ENCODE measurements around the gene PATZ1.

PATZ1 gene

DNA sequence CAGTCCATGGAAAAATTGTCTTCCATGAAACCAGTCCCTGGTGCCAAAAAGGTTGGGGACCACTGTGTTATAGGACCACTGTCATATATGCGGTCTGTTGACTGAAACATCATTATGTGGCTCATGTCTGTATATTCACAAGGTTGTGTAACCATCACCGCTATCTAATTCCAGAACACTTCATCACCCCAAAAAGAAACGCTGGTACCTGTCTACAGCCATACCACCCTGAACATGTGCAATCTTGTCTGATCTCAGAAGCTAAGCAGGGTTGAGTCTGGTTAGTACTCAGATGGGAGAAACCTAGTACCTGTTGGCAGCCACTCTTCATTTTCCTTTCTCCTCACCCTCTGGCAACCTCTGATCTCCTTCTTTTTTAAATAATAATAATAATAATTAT lies 41.0 kb downstream of the PATZ1 start:
- TF ChIP-seq GABPA (IDR thresholded peaks at IDR 0.05; ENCODE audit: low read depth) (no peak), SPI1 (IDR thresholded peaks at IDR 0.05; ENCODE audit: borderline replicate concordance, low read depth) (no peak), REST (IDR thresholded peaks at IDR 0.05; ENCODE audit: insufficient replicate concordance, low read depth) (no peak), POLR2AphosphoS5 (IDR thresholded peaks at IDR 0.05; ENCODE audit: low read depth) (no peak)
- TF ChIP-seq, protein P1, sequence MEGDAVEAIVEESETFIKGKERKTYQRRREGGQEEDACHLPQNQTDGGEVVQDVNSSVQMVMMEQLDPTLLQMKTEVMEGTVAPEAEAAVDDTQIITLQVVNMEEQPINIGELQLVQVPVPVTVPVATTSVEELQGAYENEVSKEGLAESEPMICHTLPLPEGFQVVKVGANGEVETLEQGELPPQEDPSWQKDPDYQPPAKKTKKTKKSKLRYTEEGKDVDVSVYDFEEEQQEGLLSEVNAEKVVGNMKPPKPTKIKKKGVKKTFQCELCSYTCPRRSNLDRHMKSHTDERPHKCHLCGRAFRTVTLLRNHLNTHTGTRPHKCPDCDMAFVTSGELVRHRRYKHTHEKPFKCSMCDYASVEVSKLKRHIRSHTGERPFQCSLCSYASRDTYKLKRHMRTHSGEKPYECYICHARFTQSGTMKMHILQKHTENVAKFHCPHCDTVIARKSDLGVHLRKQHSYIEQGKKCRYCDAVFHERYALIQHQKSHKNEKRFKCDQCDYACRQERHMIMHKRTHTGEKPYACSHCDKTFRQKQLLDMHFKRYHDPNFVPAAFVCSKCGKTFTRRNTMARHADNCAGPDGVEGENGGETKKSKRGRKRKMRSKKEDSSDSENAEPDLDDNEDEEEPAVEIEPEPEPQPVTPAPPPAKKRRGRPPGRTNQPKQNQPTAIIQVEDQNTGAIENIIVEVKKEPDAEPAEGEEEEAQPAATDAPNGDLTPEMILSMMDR (IDR thresholded peaks at IDR 0.05; ENCODE audit: insufficient read depth, low read length), result no peak
- no peaks in the 10 kb centered on the region for H3K27me3 ChIP-seq (ENCODE audit: insufficient read depth, poor library complexity, severe bottlenecking)
- H3K27ac ChIP-seq (replicated peaks), result no peak overlapping the region
- no peak for DNase-seq (ENCODE audit: low read depth in 1 of 2, low spot score in 1 of 2)
- no peak overlapping the region for H3K4me3 ChIP-seq (replicated peaks; ENCODE audit: insufficient read depth, low read length)

DNA sequence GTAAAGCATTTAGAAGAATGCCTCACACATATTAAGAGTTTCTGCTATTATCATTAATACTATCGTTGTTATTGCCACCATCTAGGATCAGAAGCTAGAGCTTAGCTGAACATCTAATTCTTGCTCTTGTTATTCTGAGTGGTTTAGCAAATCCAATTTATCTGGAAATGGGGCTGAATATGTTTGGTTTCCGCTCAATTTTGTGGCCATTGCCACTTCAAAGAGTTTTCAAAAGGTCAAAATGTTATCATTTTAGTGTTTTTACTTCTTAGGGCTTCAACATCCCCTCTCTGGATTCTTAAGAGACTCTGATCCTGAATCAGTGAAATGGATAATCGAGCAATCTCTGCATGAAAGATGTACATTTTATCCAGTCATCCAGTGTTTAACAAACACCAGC lies 43.6 kb downstream of the PATZ1 start:
- Histone ChIP-seq H3K27me3 (ENCODE audit: insufficient read depth, poor library complexity, severe bottlenecking) (no peaks in the 10 kb centered on the region), H3K4me3 (replicated peaks; ENCODE audit: insufficient read depth, low read length) (no peak overlapping the region), H3K27ac (replicated peaks) (no peak overlapping the region)
- TF ChIP-seq GABPA (IDR thresholded peaks at IDR 0.05; ENCODE audit: low read depth), result no peak
- TF ChIP-seq REST (IDR thresholded peaks at IDR 0.05; ENCODE audit: insufficient replicate concordance, low read depth), result no peak
- no peak for TF ChIP-seq POLR2AphosphoS5 (IDR thresholded peaks at IDR 0.05; ENCODE audit: low read depth)
- TF ChIP-seq SPI1 (IDR thresholded peaks at IDR 0.05; ENCODE audit: borderline replicate concordance, low read depth), result no peak
- DNase-seq (ENCODE audit: low read depth in 1 of 2, low spot score in 1 of 2), result no peak

DNA sequence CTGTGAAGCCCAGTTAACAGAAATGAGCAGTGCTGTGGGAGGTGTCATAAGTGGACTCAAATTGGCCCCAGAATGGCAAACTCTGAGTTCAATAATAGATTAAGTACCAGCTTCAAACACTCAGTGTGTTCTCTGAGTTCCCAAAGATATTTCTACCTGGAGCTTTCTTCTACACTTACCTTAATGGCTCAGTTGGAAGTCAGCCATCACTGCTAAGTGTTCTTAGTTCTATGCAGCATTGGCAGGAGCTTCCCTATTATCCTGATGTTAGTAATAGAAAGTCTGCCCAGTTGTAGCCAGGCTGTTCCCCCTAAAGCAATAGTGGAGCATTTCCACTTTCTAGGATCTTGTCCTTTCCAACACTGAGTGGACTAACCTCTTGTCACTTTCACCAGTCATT lies 44.1 kb downstream of the PATZ1 start:
- no peak for DNase-seq (ENCODE audit: low read depth in 1 of 2, low spot score in 1 of 2)
- H3K4me3 ChIP-seq (replicated peaks; ENCODE audit: insufficient read depth, low read length), result no peak overlapping the region
- TF ChIP-seq, protein P1 (IDR thresholded peaks at IDR 0.05; ENCODE audit: insufficient read depth, low read length), result no peak
- TF ChIP-seq SPI1 (IDR thresholded peaks at IDR 0.05; ENCODE audit: borderline replicate concordance, low read depth), result no peak
- TF ChIP-seq GABPA (IDR thresholded peaks at IDR 0.05; ENCODE audit: low read depth), result no peak
- no peak for TF ChIP-seq REST (IDR thresholded peaks at IDR 0.05; ENCODE audit: insufficient replicate concordance, low read depth)
- TF ChIP-seq POLR2AphosphoS5 (IDR thresholded peaks at IDR 0.05; ENCODE audit: low read depth), result no peak
- H3K27ac ChIP-seq (replicated peaks), result no peak overlapping the region
- H3K27me3 ChIP-seq (ENCODE audit: insufficient read depth, poor library complexity, severe bottlenecking), result no peaks in the 10 kb centered on the region

Data from HL-60 (cell line).